Mammary epithelial cell (primary cell): Measurements from ENCODE around the gene KCNG1.

Experiments
- EZH2 ChIP-seq: IDR thresholded peaks from 2 replicates; pipeline ENCODE4 v1.6.1; 2012; ENCODE audit warnings: low read length, inconsistent platforms, borderline replicate concordance
- TF ChIP-seq, protein P1 (sequence below), 2 donors: IDR thresholded peaks in 1 of 2; conservative IDR thresholded peaks in 1 of 2; 2 replicates each; pipeline ENCODE4 v1.5.1; 2011 to 2012; ENCODE audit warnings: inconsistent platforms in 2 of 2, low read length in 2 of 2, mild to moderate bottlenecking in 2 of 2, control low read depth in 1 of 2, low read depth in 1 of 2; ENCODE audit not compliant: insufficient read depth in 1 of 2; ENCODE audit errors: extremely low read depth in 1 of 2

DNA sequence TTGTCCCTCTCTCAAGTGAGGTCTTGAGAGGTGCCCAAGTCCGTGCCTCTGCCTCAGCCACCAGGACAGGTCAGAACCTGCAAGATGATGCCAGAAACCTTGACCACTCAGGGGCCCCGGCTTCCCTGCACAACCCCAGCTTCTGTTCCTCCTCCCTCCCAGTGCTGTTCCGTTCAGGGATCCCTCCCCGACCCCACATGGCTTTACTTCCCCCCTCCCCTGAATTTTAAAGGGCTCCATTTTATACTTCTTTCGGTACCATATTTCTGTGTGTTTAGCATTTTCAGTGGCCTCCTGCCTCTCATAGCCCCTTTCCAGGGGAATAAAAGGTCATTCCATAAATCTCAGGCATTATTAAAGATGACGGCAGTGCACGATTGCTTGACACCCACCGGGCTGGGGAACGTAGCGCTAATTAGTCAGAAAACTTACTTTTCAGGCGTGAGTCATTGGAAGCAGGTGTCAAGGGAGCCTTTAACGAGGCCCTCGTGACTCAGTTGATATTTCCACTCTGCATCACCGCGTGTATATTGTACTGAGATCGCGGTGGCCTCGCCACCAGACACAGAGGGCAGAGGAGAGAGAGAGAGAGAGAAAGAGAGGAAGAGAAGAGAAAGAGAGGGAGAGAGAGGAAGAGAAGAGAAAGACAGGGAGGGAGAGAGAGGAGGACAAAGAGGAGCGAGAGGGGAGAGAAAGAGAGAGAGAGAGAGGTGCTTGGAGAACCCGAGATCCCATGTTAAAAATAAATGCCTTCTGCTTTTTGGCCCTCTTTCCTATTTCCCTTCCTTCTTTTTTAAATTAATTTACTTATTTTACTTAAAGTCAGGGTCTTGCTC is 21.3 kb downstream of the KCNG1 start:
- TF ChIP-seq, protein P1, sequence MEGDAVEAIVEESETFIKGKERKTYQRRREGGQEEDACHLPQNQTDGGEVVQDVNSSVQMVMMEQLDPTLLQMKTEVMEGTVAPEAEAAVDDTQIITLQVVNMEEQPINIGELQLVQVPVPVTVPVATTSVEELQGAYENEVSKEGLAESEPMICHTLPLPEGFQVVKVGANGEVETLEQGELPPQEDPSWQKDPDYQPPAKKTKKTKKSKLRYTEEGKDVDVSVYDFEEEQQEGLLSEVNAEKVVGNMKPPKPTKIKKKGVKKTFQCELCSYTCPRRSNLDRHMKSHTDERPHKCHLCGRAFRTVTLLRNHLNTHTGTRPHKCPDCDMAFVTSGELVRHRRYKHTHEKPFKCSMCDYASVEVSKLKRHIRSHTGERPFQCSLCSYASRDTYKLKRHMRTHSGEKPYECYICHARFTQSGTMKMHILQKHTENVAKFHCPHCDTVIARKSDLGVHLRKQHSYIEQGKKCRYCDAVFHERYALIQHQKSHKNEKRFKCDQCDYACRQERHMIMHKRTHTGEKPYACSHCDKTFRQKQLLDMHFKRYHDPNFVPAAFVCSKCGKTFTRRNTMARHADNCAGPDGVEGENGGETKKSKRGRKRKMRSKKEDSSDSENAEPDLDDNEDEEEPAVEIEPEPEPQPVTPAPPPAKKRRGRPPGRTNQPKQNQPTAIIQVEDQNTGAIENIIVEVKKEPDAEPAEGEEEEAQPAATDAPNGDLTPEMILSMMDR (conservative IDR thresholded peaks at IDR 0.05 in 1 of 2, IDR thresholded peaks at IDR 0.05 in 1 of 2; ENCODE audit: extremely low read depth in 1 of 2, insufficient read depth in 1 of 2, low read depth in 1 of 2, low read length in 2 of 2) = no peak
- TF ChIP-seq EZH2 = no peak
